Caco-2 (cell line): Measurements from ENCODE around the gene PKDREJ. TPM values are rescaled to one million over a fixed set of nuclear protein-coding genes. Genes with fewer than 3 reads are reported as not detected.
A peak's percentile ranks its signal among the peaks of the same experiment; 100 is the strongest.

ENCODE experiments used
- BruUV-seq: library from RNA; stranded (reverse); fragments of 400-500 nt; replicated peaks from 2 replicates; lab custom pipeline; 2021; lab: Mats Ljungman, UMichigan
- CTCF ChIA-PET: fragments of 300-600 bp; sonication (Branson Sonifier 250); formaldehyde crosslinking; loops from one replicate; lab custom pipeline; 2022; ENCODE audit warnings: antibody characterized with exemption; lab: Charles Lee
- POLR2A ChIA-PET: fragments of 300-600 bp; sonication (Branson Sonifier 250); formaldehyde crosslinking; loops from one replicate; lab custom pipeline; 2022; ENCODE audit warnings: antibody characterized with exemption; lab: Charles Lee
- DNase-seq, 2 experiments: peaks; one replicate each; pipeline versions ENCODE4 v3.0.0 to v3.0.0-alpha.2; 2020 to 2022
- H3K27me3 ChIP-seq: replicated peaks from 2 replicates; pipeline ENCODE4 v1.6.0; 2011; ENCODE audit warnings: low read length; ENCODE audit not compliant: control insufficient read depth, insufficient read depth
- H3K36me3 ChIP-seq: 2 replicates; pipeline ENCODE4 v1.5.1; 2011; ENCODE audit warnings: low read length; ENCODE audit not compliant: control insufficient read depth, insufficient read depth
- H3K4me1 ChIP-seq: fragments of 250-450 bp; sonication (Bioruptor Pico); 2 replicates; pipeline ENCODE4 v1.5.1; 2020; ENCODE audit warnings: mild to moderate bottlenecking
- H3K4me3 ChIP-seq: 2 replicates; pipeline ENCODE4 v1.5.1; 2011; ENCODE audit warnings: low read depth, mild to moderate bottlenecking, control low read depth, low read length
- H3K9me3 ChIP-seq: fragments of 250-450 bp; sonication (Bioruptor Pico); 2 replicates; pipeline ENCODE4 v1.5.1; 2020; ENCODE audit warnings: mild to moderate bottlenecking, moderate library complexity
- H3K27ac Mint-ChIP-seq: one replicate; pipeline ENCODE4 v1.8.0; 2022; ENCODE audit warnings: mixed read lengths; ENCODE audit not compliant: unreplicated experiment
- H3K27me3 Mint-ChIP-seq: one replicate; pipeline ENCODE4 v1.8.0; 2022; ENCODE audit warnings: mixed read lengths; ENCODE audit not compliant: insufficient read depth, unreplicated experiment
- H3K36me3 Mint-ChIP-seq: one replicate; pipeline ENCODE4 v1.8.0; 2022; ENCODE audit warnings: mild to moderate bottlenecking, mixed read lengths; ENCODE audit not compliant: insufficient read depth, unreplicated experiment
- H3K4me1 Mint-ChIP-seq: one replicate; pipeline ENCODE4 v1.8.0; 2022; ENCODE audit warnings: low read depth, mixed read lengths; ENCODE audit not compliant: unreplicated experiment
- H3K4me3 Mint-ChIP-seq: one replicate; pipeline ENCODE4 v1.8.0; 2022; ENCODE audit warnings: mild to moderate bottlenecking, moderate library complexity, mixed read lengths; ENCODE audit not compliant: unreplicated experiment
- H3K9me3 Mint-ChIP-seq: one replicate; pipeline ENCODE4 v1.8.0; 2022; ENCODE audit warnings: mixed read lengths; ENCODE audit not compliant: unreplicated experiment
- intact Hi-C: fragments of 100-400 bp; cut with micrococcal nuclease; formaldehyde crosslinking; loops from one replicate; pipeline ENCODE4 v1.10.0; 2022; ENCODE audit not compliant: unreplicated experiment
- total RNA-seq: library from RNA; stranded (reverse); gene quantifications from 2 replicates; pipeline ENCODE4 v1.2.3, GENCODE V29; 2022
- TF ChIP-seq, protein P1 (sequence below), 2 experiments: fragments of 200-600 bp in 1 of 2; IDR thresholded peaks; 1 replicate in 1 of 2; 2 replicates in 1 of 2; pipeline versions ENCODE4 v1.5.1 to v1.8.0; 2011 to 2022; ENCODE audit warnings: antibody characterized with exemption in 1 of 2, control low read depth in 1 of 2, inconsistent platforms in 1 of 2, low read depth in 1 of 2, low read length in 1 of 2, mild to moderate bottlenecking in 1 of 2, moderate library complexity in 1 of 2; ENCODE audit not compliant: insufficient read depth in 1 of 2, severe bottlenecking in 1 of 2, unreplicated experiment in 1 of 2

PKDREJ gene
- total RNA-seq, 1 experiment from 2014 or later = not detected

- ChIA-PET CTCF (interaction anchor here (0.5 to 2.4 kb wide), 5 partner anchors 29 to 374 kb away, joined by 3 to 10 read pairs (median 4); partner anchors contain the start of genes CDPF1 and TTC38), POLR2A (interaction anchor here (0.6 to 1.2 kb wide), 3 partner anchors 29 to 172 kb away, joined by 3 to 5 read pairs (median 3); partner anchors contain the start of genes CDPF1 and TTC38)
- H3K36me3 Mint-ChIP-seq = peaks cover 58% of the 10 kb centered on the region
- TF ChIP-seq, protein P1, sequence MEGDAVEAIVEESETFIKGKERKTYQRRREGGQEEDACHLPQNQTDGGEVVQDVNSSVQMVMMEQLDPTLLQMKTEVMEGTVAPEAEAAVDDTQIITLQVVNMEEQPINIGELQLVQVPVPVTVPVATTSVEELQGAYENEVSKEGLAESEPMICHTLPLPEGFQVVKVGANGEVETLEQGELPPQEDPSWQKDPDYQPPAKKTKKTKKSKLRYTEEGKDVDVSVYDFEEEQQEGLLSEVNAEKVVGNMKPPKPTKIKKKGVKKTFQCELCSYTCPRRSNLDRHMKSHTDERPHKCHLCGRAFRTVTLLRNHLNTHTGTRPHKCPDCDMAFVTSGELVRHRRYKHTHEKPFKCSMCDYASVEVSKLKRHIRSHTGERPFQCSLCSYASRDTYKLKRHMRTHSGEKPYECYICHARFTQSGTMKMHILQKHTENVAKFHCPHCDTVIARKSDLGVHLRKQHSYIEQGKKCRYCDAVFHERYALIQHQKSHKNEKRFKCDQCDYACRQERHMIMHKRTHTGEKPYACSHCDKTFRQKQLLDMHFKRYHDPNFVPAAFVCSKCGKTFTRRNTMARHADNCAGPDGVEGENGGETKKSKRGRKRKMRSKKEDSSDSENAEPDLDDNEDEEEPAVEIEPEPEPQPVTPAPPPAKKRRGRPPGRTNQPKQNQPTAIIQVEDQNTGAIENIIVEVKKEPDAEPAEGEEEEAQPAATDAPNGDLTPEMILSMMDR (IDR thresholded peaks at IDR 0.05; ENCODE audit: insufficient read depth in 1 of 2, low read depth in 1 of 2, low read length in 1 of 2, severe bottlenecking in 1 of 2, unreplicated experiment in 1 of 2) = peak in 1 of 2 experiments; percentile 25
- peak within 1 kb of the TSS; percentile 84 for H3K4me3 Mint-ChIP-seq
- Histone ChIP-seq H3K4me1 (peaks cover 8% of the 10 kb centered on the region; the same call in 1 of the 2 replicates), H3K36me3 (no peaks in the 10 kb centered on the region; the same call in 1 of the 2 replicates), H3K27me3 (no peaks in the 10 kb centered on the region), H3K9me3 (no peaks in the 10 kb centered on the region), H3K4me3 (peak within 1 kb of the TSS; percentile 69)
- DNase-seq = peak; percentile 95 to 97
- intact Hi-C loops = loop anchor here (1.0 kb wide), 3 partner anchors 29 to 174 kb away; partner anchors contain the start of gene CDPF1
- no peaks in the 10 kb centered on the region for H3K9me3 Mint-ChIP-seq
- H3K27me3 Mint-ChIP-seq = no peaks in the 10 kb centered on the region
- BruUV-seq = no TSS peak
- H3K4me1 Mint-ChIP-seq = peaks cover 30% of the 10 kb centered on the region
- peak within 1 kb of the TSS; percentile 87 for H3K27ac Mint-ChIP-seq
Observed at GRCh38 chr22:46296257-46297150, 33.4 kb upstream of the PKDREJ start, which contains the start of gene GTSE1. Gene GTSE1 (plus strand): TSS chr22:46296870. CDS start chr22:46297401, 531 bp downstream.

- no peaks in the 10 kb centered on the region for H3K27me3 Mint-ChIP-seq
- no TSS peak for BruUV-seq
- Histone ChIP-seq H3K4me1 (peaks cover 8% of the 10 kb centered on the region; the same call in 1 of the 2 replicates), H3K4me3 (peak overlapping the region; percentile 51), H3K27me3 (no peaks in the 10 kb centered on the region), H3K36me3 (no peaks in the 10 kb centered on the region; the same call in 1 of the 2 replicates), H3K9me3 (no peaks in the 10 kb centered on the region)
- ChIA-PET CTCF (interaction anchor here (0.6 to 2.4 kb wide), 3 partner anchors 49 to 189 kb away, joined by 3 to 10 read pairs (median 3); no protein-coding TSS in a partner anchor), POLR2A (interaction anchor here (0.6 to 1.2 kb wide), 2 partner anchors 28 to 171 kb away, joined by 3 to 5 read pairs; partner anchors contain the start of gene TTC38)
- H3K36me3 Mint-ChIP-seq = peaks cover 60% of the 10 kb centered on the region
- TF ChIP-seq, protein P1 (IDR thresholded peaks at IDR 0.05; ENCODE audit: insufficient read depth in 1 of 2, low read depth in 1 of 2, low read length in 1 of 2, severe bottlenecking in 1 of 2, unreplicated experiment in 1 of 2) = no peak
- H3K4me3 Mint-ChIP-seq = peak overlapping the region; percentile 84
- H3K27ac Mint-ChIP-seq = peak overlapping the region; percentile 87
- DNase-seq = no peak
- peaks cover 26% of the 10 kb centered on the region for H3K4me1 Mint-ChIP-seq
- H3K9me3 Mint-ChIP-seq = no peaks in the 10 kb centered on the region
- intact Hi-C loops = no loop called here
Observed at GRCh38 chr22:46295277-46295971, 32.3 kb upstream of the PKDREJ start.
